Endothelial cell of umbilical vein (primary cell): ENCODE results near the gene OVOL1. TPM values are rescaled to one million over a fixed set of nuclear protein-coding genes. Genes with fewer than 3 reads are reported as not detected.

Experiments
- BruUV-seq: library from RNA; stranded (reverse); fragments of 400-500 nt; replicated peaks from 2 replicates; lab custom pipeline; 2021; lab: Mats Ljungman, UMichigan
- CTCF ChIA-PET: fragments of 300-600, 350-600 bp; sonication (Branson Sonifier 250); formaldehyde crosslinking; loops from one replicate; lab custom pipeline; 2021; ENCODE audit warnings: antibody characterized with exemption, inconsistent platforms; lab: Charles Lee
- POLR2A ChIA-PET: fragments of 300-600, 350-600 bp; sonication (Branson Sonifier 250); formaldehyde crosslinking; loops from one replicate; lab custom pipeline; 2021; ENCODE audit warnings: antibody characterized with exemption, inconsistent platforms; lab: Charles Lee
- DNase-seq: peaks from one replicate; pipeline ENCODE4 v3.0.0-alpha.2; 2011; ENCODE audit warnings: low read depth, low spot score
- FAIRE-seq: peaks from 2 replicates; lab custom pipeline; 2011; peaks lifted over from hg19 to GRCh38; lab: Jason Lieb, UNC
- H2AFZ ChIP-seq: 2 replicates; pipeline ENCODE4 v1.6.0; 2012; ENCODE audit warnings: low read depth, low read length, control low read depth, inconsistent platforms
- H3K27ac ChIP-seq: 2 replicates; pipeline ENCODE4 v1.5.1; 2011; ENCODE audit warnings: low read depth, mild to moderate bottlenecking, control low read depth, low read length, moderate library complexity; ENCODE audit not compliant: insufficient read depth
- H3K27me3 ChIP-seq, 2 experiments: 2 replicates each; pipeline versions ENCODE4 v1.6.0 to v1.6.1; 2011; ENCODE audit warnings: low read length in 2 of 2, mixed read lengths in 1 of 2; ENCODE audit not compliant: control insufficient read depth in 2 of 2, insufficient read depth in 2 of 2
- H3K36me3 ChIP-seq, 2 experiments: 2 replicates in 1 of 2; 3 replicates in 1 of 2; pipeline ENCODE4 v1.5.1; 2011; ENCODE audit warnings: low read length in 2 of 2, mild to moderate bottlenecking in 1 of 2, moderate library complexity in 1 of 2; ENCODE audit not compliant: control insufficient read depth in 2 of 2, insufficient read depth in 2 of 2; ENCODE audit errors: extremely low read depth in 1 of 2
- H3K4me1 ChIP-seq: 3 replicates; pipeline ENCODE4 v1.5.1; 2011; ENCODE audit warnings: mild to moderate bottlenecking, low read length; ENCODE audit not compliant: control insufficient read depth, insufficient read depth; ENCODE audit errors: extremely low read depth
- H3K4me2 ChIP-seq: 2 replicates; pipeline ENCODE4 v1.6.1; 2011; ENCODE audit warnings: low read length, control low read depth, mixed read lengths; ENCODE audit not compliant: insufficient read depth
- H3K4me3 ChIP-seq, 3 experiments: fragments of 200-600 bp in 1 of 3; sonication (generic), shearing (Covaris generic) in 1 of 3; replicated peaks in 1 of 3; 2 replicates each; pipeline ENCODE4 v1.5.1; 2011 to 2016; ENCODE audit warnings: control low read depth in 3 of 3, low read length in 3 of 3, mild to moderate bottlenecking in 2 of 3, inconsistent platforms in 1 of 3, low read depth in 1 of 3, moderate library complexity in 1 of 3; ENCODE audit not compliant: insufficient read depth in 1 of 3
- H3K79me2 ChIP-seq: 2 replicates; pipeline ENCODE4 v1.6.0; 2012; ENCODE audit warnings: low read length, inconsistent platforms; ENCODE audit not compliant: control insufficient read depth, insufficient read depth
- H3K9ac ChIP-seq: replicated peaks from 2 replicates; pipeline ENCODE3; 2011; ENCODE audit warnings: low read length, control low read depth; ENCODE audit not compliant: insufficient read depth; ENCODE audit errors: extremely low read depth
- H3K9me1 ChIP-seq: replicated peaks from 3 replicates; pipeline ENCODE4 v1.6.0; 2011; ENCODE audit warnings: mild to moderate bottlenecking, low read length; ENCODE audit not compliant: control insufficient read depth, insufficient read depth; ENCODE audit errors: extremely low read depth
- H3K9me3 ChIP-seq: replicated peaks from 2 replicates; pipeline ENCODE4 v1.5.1; 2012; ENCODE audit warnings: low read length, inconsistent platforms; ENCODE audit not compliant: control insufficient read depth, insufficient read depth
- H4K20me1 ChIP-seq: replicated peaks from 2 replicates; pipeline ENCODE3; 2011; ENCODE audit warnings: mild to moderate bottlenecking, low read length; ENCODE audit not compliant: control insufficient read depth, insufficient read depth; ENCODE audit errors: extremely low read depth
- CTCF ChIP-seq, 2 donors: IDR thresholded peaks; 1 replicate in 1 of 2; 2 replicates in 1 of 2; pipeline ENCODE4 v1.5.1; 2011; ENCODE audit warnings: low read length in 2 of 2, mild to moderate bottlenecking in 2 of 2, moderate library complexity in 2 of 2, control low read depth in 1 of 2, inconsistent platforms in 1 of 2, low read depth in 1 of 2; ENCODE audit not compliant: insufficient read depth in 1 of 2; ENCODE audit errors: extremely low read depth in 1 of 2
- EZH2 ChIP-seq: IDR thresholded peaks from 2 replicates; pipeline ENCODE4 v1.6.1; 2012; ENCODE audit warnings: borderline replicate concordance, low read depth, mild to moderate bottlenecking, moderate library complexity, low read length, inconsistent platforms; ENCODE audit not compliant: severe bottlenecking
- FOS ChIP-seq: IDR thresholded peaks from 2 replicates; pipeline ENCODE4 v1.6.1; 2011; ENCODE audit warnings: mild to moderate bottlenecking, low read length, moderate library complexity, borderline replicate concordance; ENCODE audit not compliant: insufficient read depth
- GATA2 ChIP-seq: IDR thresholded peaks from 2 replicates; pipeline ENCODE4 v1.7.0; 2011; ENCODE audit warnings: low read depth, mild to moderate bottlenecking, moderate library complexity, mixed read lengths, low read length; ENCODE audit not compliant: insufficient read length, insufficient read depth
- JUN ChIP-seq: IDR thresholded peaks from 2 replicates; pipeline ENCODE4 v1.6.1; 2011; ENCODE audit warnings: borderline replicate concordance, low read depth; ENCODE audit not compliant: insufficient read length, insufficient read depth
- MAX ChIP-seq: IDR thresholded peaks from 2 replicates; pipeline ENCODE4 v1.6.1; 2011; ENCODE audit not compliant: insufficient read depth, insufficient read length
- MYC ChIP-seq: IDR thresholded peaks from one replicate; pipeline ENCODE4 v1.6.1; 2011; ENCODE audit warnings: mild to moderate bottlenecking, low read depth, low read length
- POLR2A ChIP-seq: IDR thresholded peaks from 2 replicates; pipeline ENCODE4 v1.6.1; 2012; ENCODE audit warnings: low read depth, mild to moderate bottlenecking, control low read depth, low read length
- POLR2AphosphoS5 ChIP-seq: IDR thresholded peaks from 2 replicates; pipeline ENCODE4 v1.6.1; 2012; ENCODE audit warnings: low read depth, mild to moderate bottlenecking, control low read depth, low read length, moderate library complexity; ENCODE audit not compliant: insufficient read depth
- dilution Hi-C: fragments of 300-500 bp; cut with MboI; formaldehyde crosslinking; loops from one replicate; pipeline ENCODE4 v1.15.0; 2019; ENCODE audit warnings: low sequenced_read_pairs; ENCODE audit not compliant: extremely low pct_ligation_motif_present
- intact Hi-C: fragments of 100-400 bp; cut with micrococcal nuclease; formaldehyde crosslinking; loops from one replicate; pipeline ENCODE4 v1.10.0; 2022
- polyA plus RNA-seq, 4 experiments: library from polyadenylated mRNA; depleted of rRNA in 3 of 4; stranded (reverse) in 3 of 4; unstranded in 1 of 4; fragments of >200 nt; gene quantifications; 2 replicates each; pipeline versions ENCODE4 v1.2.1 to v1.2.3, GENCODE V29; 2011 to 2012; ENCODE audit warnings: missing spikeins in 1 of 4
- total RNA-seq: library from RNA; stranded (reverse); gene quantifications from 2 replicates; pipeline ENCODE4 v1.2.3, GENCODE V29; 2021

Gene OVOL1
- total and polyA plus RNA-seq, 2 donors (not counting 3 experiments of a cell fraction or from before 2014, with no cell fraction given): not detected

DNA sequence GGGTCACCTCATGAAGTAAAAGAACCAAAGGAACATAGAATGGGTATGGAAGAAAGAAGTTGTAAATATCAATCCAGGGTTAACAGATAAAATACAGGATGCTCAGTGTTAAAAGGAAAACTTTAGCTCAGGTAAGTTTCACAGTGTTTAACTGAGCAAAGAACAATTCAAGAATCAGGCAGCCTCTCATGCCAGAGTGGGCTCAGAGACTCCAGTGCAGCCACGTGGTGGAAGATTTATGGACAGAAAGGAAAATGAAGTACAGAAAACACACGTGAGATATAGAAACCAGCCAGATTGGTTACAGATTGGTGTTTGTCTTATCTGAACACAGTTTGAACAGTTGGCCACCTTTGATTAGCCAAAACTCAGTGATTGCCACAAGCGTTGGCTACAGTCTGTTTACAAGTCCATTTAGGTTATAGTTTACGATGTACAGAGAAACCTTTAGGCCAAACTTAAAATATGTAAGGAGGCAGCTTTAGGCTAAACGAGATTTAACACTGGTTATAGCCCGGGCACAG is 15.2 kb upstream of the OVOL1 start:
- ChIA-PET POLR2A (no interaction called here), CTCF (interaction anchor here (1.8 to 3.2 kb wide), 4 partner anchors 8 to 27 kb away, joined by 6 to 59 read pairs (median 20); partner anchors contain the start of gene AP5B1)
- intact Hi-C loops (no loop called here), dilution Hi-C loops (no loop called here)
- Histone ChIP-seq H3K4me3 (no peak overlapping the region), H3K4me1 (no peaks in the 10 kb centered on the region), H3K27me3 (no peaks in the 10 kb centered on the region), H2AFZ (no peak overlapping the region), H3K27ac (no peak overlapping the region), H3K36me3 (no peaks in the 10 kb centered on the region), H3K79me2 (no peaks in the 10 kb centered on the region), H3K9me3 (no peaks in the 10 kb centered on the region), H3K9ac (no peak overlapping the region), H3K9me1 (no peaks in the 10 kb centered on the region), H4K20me1 (no peaks in the 10 kb centered on the region), H3K4me2 (no peak overlapping the region)
- TF ChIP-seq FOS: no peak
- no peak for TF ChIP-seq MYC
- TF ChIP-seq GATA2: no peak
- no peak for TF ChIP-seq POLR2A
- TF ChIP-seq MAX: no peak
- DNase-seq (no peak), FAIRE-seq (no peak)
- BruUV-seq: no TSS peak

- CTCF ChIA-PET: interaction anchor here (0.8 to 3.7 kb wide), 4 partner anchors 9 to 215 kb away, joined by 3 to 10 read pairs (median 5); partner anchors contain the start of gene KAT5
These were observed 13.0 kb upstream of the OVOL1 start for GRCh38 chr11:65773784-65774411.

More at GRCh38 chr11:65773784-65774411, 13.0 kb upstream of the OVOL1 start:
- no peaks in the 10 kb centered on the region for H4K20me1 ChIP-seq
- no TSS peak for BruUV-seq
- no peak overlapping the region for H3K4me2 ChIP-seq
- H3K4me3 ChIP-seq: no peak overlapping the region
- no peaks in the 10 kb centered on the region for H3K9me3 ChIP-seq
- peaks cover 11% of the 10 kb centered on the region for H3K79me2 ChIP-seq
- FAIRE-seq: no peak
- no peak overlapping the region for H3K9ac ChIP-seq
- DNase-seq: no peak
- H3K36me3 ChIP-seq: peaks cover 9 to 12% of the 10 kb centered on the region in 2 experiments
- POLR2A ChIA-PET: no interaction called here
- no peaks in the 10 kb centered on the region for H3K27me3 ChIP-seq
- TF ChIP-seq POLR2AphosphoS5 (no peak), GATA2 (no peak), JUN (no peak), MYC (no peak), EZH2 (no peak), POLR2A (no peak), CTCF (IDR thresholded peaks at IDR 0.05; ENCODE audit: extremely low read depth in 1 of 2, insufficient read depth in 1 of 2, low read depth in 1 of 2, low read length in 2 of 2) (no peak), MAX (no peak)
- H3K9me1 ChIP-seq: no peaks in the 10 kb centered on the region
- H3K4me1 ChIP-seq: no peaks in the 10 kb centered on the region
- intact Hi-C loops (no loop called here), dilution Hi-C loops (no loop called here)
- H2AFZ ChIP-seq: no peak overlapping the region
- no peak overlapping the region for H3K27ac ChIP-seq
